ENCODE results near the gene PSORS1C1. TPM values are rescaled to one million over a fixed set of nuclear protein-coding genes. Genes with fewer than 3 reads are reported as not detected.
"Not testable (repeated sequence)": the region's sequence is repeated elsewhere in the genome, so short reads cannot be mapped to it uniquely, and the experiment has no call there.

The PSORS1C1 gene
- total RNA-seq (ENCODE audit: low replicate concordance): not detected in 2 replicates

- H3K9me3 Mint-ChIP-seq: peaks cover 2% of the 10 kb centered on the region
- Histone ChIP-seq H3F3A (ENCODE audit: low read depth) (no peaks in the 10 kb centered on the region), H3K9me3 (ENCODE audit: low read depth) (no peaks in the 10 kb centered on the region), H3K79me2 (ENCODE audit: low read depth) (no peaks in the 10 kb centered on the region), H3K9ac (no peak within 1 kb of the TSS), H3K36me3 (no peaks in the 10 kb centered on the region), H2AFZ (replicated peaks) (peak within 1 kb of the TSS; percentile 47), H4K20me1 (ENCODE audit: low read depth) (no peaks in the 10 kb centered on the region), H3K4me3 (no peak within 1 kb of the TSS), H3K27me3 (peaks cover 8% of the 10 kb centered on the region), H3K4me1 (peaks cover 17% of the 10 kb centered on the region), H3K4me2 (peak within 1 kb of the TSS; percentile 10), H3K27ac (no peak within 1 kb of the TSS)
- peak within 1 kb of the TSS; percentile 28 for H3K27ac Mint-ChIP-seq
- H3K27me3 Mint-ChIP-seq (ENCODE audit: insufficient read depth, low read depth): peaks cover 15% of the 10 kb centered on the region
- H3K4me3 Mint-ChIP-seq: no peak within 1 kb of the TSS
- H3K36me3 Mint-ChIP-seq: no peaks in the 10 kb centered on the region
- peaks cover 22% of the 10 kb centered on the region for H3K4me1 Mint-ChIP-seq
- DNase-seq (ENCODE audit: low spot score): no peak
- no peak for TF ChIP-seq EZH2phosphoT487 (IDR thresholded peaks at IDR 0.05)
- no peak for TF ChIP-seq EZH2 (IDR thresholded peaks at IDR 0.05)
- TF ChIP-seq CTCF (IDR thresholded peaks at IDR 0.05): no peak
These were observed at the start of gene PSORS1C1 for GRCh38 chr6:31114541-31114878. Gene PSORS1C1 (plus strand): TSS chr6:31114800. CDS start chr6:31129633, 14,833 bp downstream.

- H3K4me3 Mint-ChIP-seq: peak overlapping the region; percentile 33
These were observed 49.0 kb upstream of the PSORS1C1 start for GRCh38 chr6:31065556-31065955.

GRCh38 chr6:31067028-31067427, 47.6 kb upstream of the PSORS1C1 start:
- H3K27me3 ChIP-seq; H3K36me3 ChIP-seq; DNase-seq (ENCODE audit: low spot score); H3K9ac ChIP-seq; H2AFZ ChIP-seq (replicated peaks); H3K27me3 Mint-ChIP-seq (ENCODE audit: insufficient read depth, low read depth); H3K9me3 Mint-ChIP-seq; H3K79me2 ChIP-seq (ENCODE audit: low read depth); H4K20me1 ChIP-seq (ENCODE audit: low read depth); H3K9me3 ChIP-seq (ENCODE audit: low read depth); H3K36me3 Mint-ChIP-seq; H3K27ac Mint-ChIP-seq; H3K4me3 Mint-ChIP-seq; H3K4me3 ChIP-seq; H3K27ac ChIP-seq; H3K4me2 ChIP-seq: not testable (repeated sequence)
- Histone ChIP-seq H3K4me1 (peaks cover 10% of the 10 kb centered on the region), H3F3A (ENCODE audit: low read depth) (peaks cover 18% of the 10 kb centered on the region)
- peaks cover 33% of the 10 kb centered on the region for H3K4me1 Mint-ChIP-seq

More at GRCh38 chr6:31065556-31065955, 49.0 kb upstream of the PSORS1C1 start:
- H3K27ac ChIP-seq: no peak overlapping the region
- no peaks in the 10 kb centered on the region for H3K27me3 ChIP-seq
- no peaks in the 10 kb centered on the region for H3K36me3 ChIP-seq
- H3K4me1 ChIP-seq: peaks cover 5% of the 10 kb centered on the region
- no peak overlapping the region for H2AFZ ChIP-seq (replicated peaks)
- H3K9ac ChIP-seq: no peak overlapping the region
- TF ChIP-seq CTCF (IDR thresholded peaks at IDR 0.05) (no peak), EZH2phosphoT487 (IDR thresholded peaks at IDR 0.05) (no peak), EZH2 (IDR thresholded peaks at IDR 0.05) (no peak)
- Mint-ChIP-seq H3K4me1 (peaks cover 25% of the 10 kb centered on the region), H3K27ac (peak overlapping the region; percentile 37), H3K9me3 (peaks cover 3% of the 10 kb centered on the region), H3K27me3 (ENCODE audit: insufficient read depth, low read depth) (peaks cover 4% of the 10 kb centered on the region), H3K36me3 (no peaks in the 10 kb centered on the region)
- H3K4me2 ChIP-seq: no peak overlapping the region
- no peak overlapping the region for H3K4me3 ChIP-seq
- no peaks in the 10 kb centered on the region for H3K79me2 ChIP-seq (ENCODE audit: low read depth)
- peaks cover 11% of the 10 kb centered on the region for H3F3A ChIP-seq (ENCODE audit: low read depth)
- no peaks in the 10 kb centered on the region for H4K20me1 ChIP-seq (ENCODE audit: low read depth)
- no peaks in the 10 kb centered on the region for H3K9me3 ChIP-seq (ENCODE audit: low read depth)
- no peak for DNase-seq (ENCODE audit: low spot score)

- H3K4me2 ChIP-seq; H3K36me3 Mint-ChIP-seq; H3K27me3 Mint-ChIP-seq (ENCODE audit: insufficient read depth, low read depth); H3K4me3 ChIP-seq; H3K9me3 Mint-ChIP-seq; H3K27me3 ChIP-seq; H4K20me1 ChIP-seq (ENCODE audit: low read depth); DNase-seq (ENCODE audit: low spot score); H3K36me3 ChIP-seq; H3K79me2 ChIP-seq (ENCODE audit: low read depth); H3K27ac ChIP-seq; H2AFZ ChIP-seq (replicated peaks); H3K4me3 Mint-ChIP-seq; H3K9ac ChIP-seq; H3K27ac Mint-ChIP-seq; H3K9me3 ChIP-seq (ENCODE audit: low read depth): not testable (repeated sequence)
- H3F3A ChIP-seq (ENCODE audit: low read depth): peaks cover 18% of the 10 kb centered on the region
- H3K4me1 ChIP-seq: peaks cover 10% of the 10 kb centered on the region
- peaks cover 39% of the 10 kb centered on the region for H3K4me1 Mint-ChIP-seq
These were observed 46.5 kb upstream of the PSORS1C1 start for GRCh38 chr6:31067891-31068668.

All from neural progenitor cell (in vitro differentiated cells).